Measurements from ENCODE around the gene WNT5A.

- TF ChIP-seq MAX (IDR thresholded peaks at IDR 0.05) (no peak), TAF1 (IDR thresholded peaks at IDR 0.05; ENCODE audit: low read depth) (no peak), EGR1 (IDR thresholded peaks at IDR 0.05) (no peak), FOXM1 (IDR thresholded peaks at IDR 0.05; ENCODE audit: borderline replicate concordance, low read depth) (no peak), REST (IDR thresholded peaks at IDR 0.05; ENCODE audit: low read depth) (no peak), YY1 (IDR thresholded peaks at IDR 0.05; ENCODE audit: low read depth) (no peak), USF1 (IDR thresholded peaks at IDR 0.05) (no peak), TCF12 (IDR thresholded peaks at IDR 0.05; ENCODE audit: low read depth) (no peak)
Measured at GRCh38 chr3:55442861-55443260, 44.2 kb downstream of the WNT5A start.

Data from Ishikawa (cell line).